Activated B cell treated with CpG ODN at 0.5 μM for 24 hours (primary cell): Measurements from ENCODE around the gene PDE3B. TPM values are rescaled to one million over a fixed set of nuclear protein-coding genes. Genes with fewer than 3 reads are reported as not detected.

Experiments used
- ATAC-seq: fragments of 200-7000 bp; cut with Tn5 transposase; one replicate; pipeline ENCODE4 v1.10.0; 2021; ENCODE audit warnings: low read depth, mild to moderate bottlenecking, moderate library complexity
- CTCF ChIA-PET: fragments of 350-600 bp; sonication (Branson Sonifier 250); formaldehyde crosslinking; loops from one replicate; lab custom pipeline; 2021; ENCODE audit warnings: antibody characterized with exemption; lab: Charles Lee
- POLR2A ChIA-PET: fragments of 350-600 bp; sonication (Branson Sonifier 250); formaldehyde crosslinking; loops from one replicate; lab custom pipeline; 2021; ENCODE audit warnings: antibody characterized with exemption; lab: Charles Lee
- DNase-seq: peaks from one replicate; pipeline ENCODE4 v3.0.0; 2022
- H3K27ac Mint-ChIP-seq: one replicate; pipeline ENCODE4 v1.8.0; 2020; ENCODE audit warnings: mixed read lengths
- H3K27me3 Mint-ChIP-seq: one replicate; pipeline ENCODE4 v1.8.0; 2021; ENCODE audit warnings: mixed read lengths
- H3K36me3 Mint-ChIP-seq: one replicate; pipeline ENCODE4 v1.8.0; 2021; ENCODE audit warnings: low read depth, mixed read lengths
- H3K4me1 Mint-ChIP-seq: one replicate; pipeline ENCODE4 v1.8.0; 2021; ENCODE audit warnings: mixed read lengths
- H3K4me3 Mint-ChIP-seq: one replicate; pipeline ENCODE4 v1.8.0; 2020; ENCODE audit warnings: mild to moderate bottlenecking, mixed read lengths
- H3K9me3 Mint-ChIP-seq: one replicate; pipeline ENCODE4 v1.8.0; 2020; ENCODE audit warnings: mixed read lengths
- CTCF ChIP-seq: fragments of 200-600 bp; IDR thresholded peaks from one replicate; pipeline ENCODE4 v1.8.0; 2022; ENCODE audit warnings: antibody characterized with exemption, mild to moderate bottlenecking
- intact Hi-C: fragments of 100-400 bp; cut with micrococcal nuclease; formaldehyde crosslinking; loops from one replicate; pipeline ENCODE4 v1.15.1; 2024
- total RNA-seq: library from RNA; stranded (reverse); gene quantifications from 2 replicates; pipeline ENCODE4 v1.2.3, GENCODE V29; 2022

Gene PDE3B
- total RNA-seq, 1 donor from 2014 or later = 13.4 TPM

- ATAC-seq (no peak), DNase-seq (no peak)
- POLR2A ChIA-PET = no interaction called here
- Mint-ChIP-seq H3K9me3 (no peaks in the 10 kb centered on the region), H3K27ac (no peak overlapping the region), H3K27me3 (peaks cover under 1% of the 10 kb centered on the region), H3K4me3 (no peak overlapping the region), H3K4me1 (no peaks in the 10 kb centered on the region), H3K36me3 (no peaks in the 10 kb centered on the region)
- CTCF ChIA-PET = no interaction called here
- no peak for TF ChIP-seq CTCF
- intact Hi-C loops = no loop called here
Observed at GRCh38 chr11:14612694-14613093, 30.9 kb upstream of the PDE3B start.

- no peak for TF ChIP-seq CTCF
- Mint-ChIP-seq H3K4me3 (no peak overlapping the region), H3K36me3 (no peaks in the 10 kb centered on the region), H3K27me3 (no peaks in the 10 kb centered on the region), H3K27ac (no peak overlapping the region), H3K9me3 (no peaks in the 10 kb centered on the region), H3K4me1 (no peaks in the 10 kb centered on the region)
- POLR2A ChIA-PET = interaction anchor here (1.1 kb wide), 1 partner anchor 12 kb away, joined by 3 read pairs; no protein-coding TSS in a partner anchor
- intact Hi-C loops = no loop called here
- CTCF ChIA-PET = no interaction called here
- DNase-seq = no peak
- no peak for ATAC-seq
Observed at GRCh38 chr11:14614091-14614622, 29.4 kb upstream of the PDE3B start.

- intact Hi-C loops = no loop called here
- no peaks in the 10 kb centered on the region for H3K36me3 Mint-ChIP-seq
- no peaks in the 10 kb centered on the region for H3K4me1 Mint-ChIP-seq
- ATAC-seq (no peak), DNase-seq (no peak)
- no peaks in the 10 kb centered on the region for H3K27me3 Mint-ChIP-seq
- no peaks in the 10 kb centered on the region for H3K9me3 Mint-ChIP-seq
- no peak overlapping the region for H3K4me3 Mint-ChIP-seq
- CTCF ChIA-PET = no interaction called here
- H3K27ac Mint-ChIP-seq = no peak overlapping the region
- no peak for TF ChIP-seq CTCF
- POLR2A ChIA-PET = no interaction called here
Observed at GRCh38 chr11:14617241-14618027, 26.2 kb upstream of the PDE3B start.

- CTCF ChIA-PET = no interaction called here
- Mint-ChIP-seq H3K36me3 (no peaks in the 10 kb centered on the region), H3K9me3 (no peaks in the 10 kb centered on the region), H3K27ac (no peak overlapping the region), H3K4me3 (no peak overlapping the region), H3K27me3 (no peaks in the 10 kb centered on the region), H3K4me1 (no peaks in the 10 kb centered on the region)
- no peak for TF ChIP-seq CTCF
- POLR2A ChIA-PET = no interaction called here
- no peak for DNase-seq
- ATAC-seq = no peak
- intact Hi-C loops = no loop called here
Observed at GRCh38 chr11:14618060-14618459, 25.5 kb upstream of the PDE3B start.

GRCh38 chr11:14619603-14620531, 23.7 kb upstream of the PDE3B start:
- H3K4me1 Mint-ChIP-seq = peaks cover 2% of the 10 kb centered on the region
- no peaks in the 10 kb centered on the region for H3K9me3 Mint-ChIP-seq
- no peak for DNase-seq
- H3K4me3 Mint-ChIP-seq = no peak overlapping the region
- H3K36me3 Mint-ChIP-seq = no peaks in the 10 kb centered on the region
- CTCF ChIA-PET = no interaction called here
- TF ChIP-seq CTCF = no peak
- H3K27ac Mint-ChIP-seq = no peak overlapping the region
- H3K27me3 Mint-ChIP-seq = no peaks in the 10 kb centered on the region
- POLR2A ChIA-PET = no interaction called here
- no peak for ATAC-seq
- intact Hi-C loops = no loop called here
